GM18505 (cell line): ENCODE results near the gene BRWD1.
"Not testable (repeated sequence)": the region's sequence is repeated elsewhere in the genome, so short reads cannot be mapped to it uniquely, and the experiment has no call there.

ENCODE experiments used
- ATAC-seq: cut with Tn5 transposase; IDR thresholded peaks from one replicate; pipeline ENCODE4 v1.9.1; 2021; ENCODE audit not compliant: unreplicated experiment
- POLR2A ChIP-seq: IDR thresholded peaks from 4 replicates; pipeline ENCODE4 v1.6.1; 2011; ENCODE audit warnings: borderline replicate concordance; ENCODE audit not compliant: insufficient read depth, insufficient read length; ENCODE audit errors: extremely low read depth

Gene BRWD1

GRCh38 chr21:39178421-39178820 is 135.0 kb downstream of the BRWD1 start:
- no peak for ATAC-seq
- TF ChIP-seq POLR2A = no peak

- TF ChIP-seq POLR2A = no peak
- ATAC-seq = no peak
These were observed 137.1 kb downstream of the BRWD1 start for GRCh38 chr21:39176271-39176709.

GRCh38 chr21:39175665-39176064 is 137.8 kb downstream of the BRWD1 start:
- no peak for TF ChIP-seq POLR2A
- ATAC-seq = no peak

GRCh38 chr21:39175154-39175553 is 138.3 kb downstream of the BRWD1 start:
- TF ChIP-seq POLR2A = no peak
- no peak for ATAC-seq

- TF ChIP-seq POLR2A = no peak
- ATAC-seq = no peak
These were observed 139.4 kb downstream of the BRWD1 start for GRCh38 chr21:39173716-39174680.

- no peak for TF ChIP-seq POLR2A
- no peak for ATAC-seq
These were observed 143.5 kb downstream of the BRWD1 start for GRCh38 chr21:39169906-39170305.

GRCh38 chr21:39168800-39169199 is 144.6 kb downstream of the BRWD1 start:
- no peak for ATAC-seq
- TF ChIP-seq POLR2A = no peak

- TF ChIP-seq POLR2A = no peak
- ATAC-seq = no peak
These were observed 148.9 kb downstream of the BRWD1 start for GRCh38 chr21:39164523-39164922.

GRCh38 chr21:39161064-39161463 is 152.4 kb downstream of the BRWD1 start:
- no peak for TF ChIP-seq POLR2A
- ATAC-seq = no peak

GRCh38 chr21:39159342-39160063 is 153.9 kb downstream of the BRWD1 start:
- ATAC-seq = no peak
- TF ChIP-seq POLR2A = no peak

- not testable (repeated sequence) for ATAC-seq
These were observed 156.2 kb downstream of the BRWD1 start for GRCh38 chr21:39157241-39157640.

- no peak for ATAC-seq
- no peak for TF ChIP-seq POLR2A
These were observed 157.4 kb downstream of the BRWD1 start for GRCh38 chr21:39156024-39156423.

GRCh38 chr21:39155578-39155977 is 157.9 kb downstream of the BRWD1 start:
- ATAC-seq = no peak

GRCh38 chr21:39153842-39154241 is 159.6 kb downstream of the BRWD1 start:
- ATAC-seq = no peak
- TF ChIP-seq POLR2A = no peak

More at GRCh38 chr21:39155578-39155977, 157.9 kb downstream of the BRWD1 start:
- no peak for TF ChIP-seq POLR2A

GRCh38 chr21:39153373-39153772 is 160.1 kb downstream of the BRWD1 start:
- ATAC-seq = no peak
- no peak for TF ChIP-seq POLR2A

- TF ChIP-seq POLR2A = no peak
- ATAC-seq = no peak
These were observed 161.2 kb downstream of the BRWD1 start for GRCh38 chr21:39152271-39152670.
